Stimulated activated CD4-positive, alpha-beta T cell treated with anti-CD3 and anti-CD28 coated beads, Interleukin-1b, Interleukin-23, amount 100 ng/mL, for 24 hours (primary cell): Measurements from ENCODE around the gene RWDD4.
A peak's percentile ranks its signal among the peaks of the same experiment; 100 is the strongest.

Source experiments
- DNase-seq, 4 experiments: peaks; one replicate each; pipeline ENCODE4 v3.0.0-alpha.2; 2020; ENCODE audit warnings: low read depth in 4 of 4, low spot score in 1 of 4

Gene RWDD4

DNA sequence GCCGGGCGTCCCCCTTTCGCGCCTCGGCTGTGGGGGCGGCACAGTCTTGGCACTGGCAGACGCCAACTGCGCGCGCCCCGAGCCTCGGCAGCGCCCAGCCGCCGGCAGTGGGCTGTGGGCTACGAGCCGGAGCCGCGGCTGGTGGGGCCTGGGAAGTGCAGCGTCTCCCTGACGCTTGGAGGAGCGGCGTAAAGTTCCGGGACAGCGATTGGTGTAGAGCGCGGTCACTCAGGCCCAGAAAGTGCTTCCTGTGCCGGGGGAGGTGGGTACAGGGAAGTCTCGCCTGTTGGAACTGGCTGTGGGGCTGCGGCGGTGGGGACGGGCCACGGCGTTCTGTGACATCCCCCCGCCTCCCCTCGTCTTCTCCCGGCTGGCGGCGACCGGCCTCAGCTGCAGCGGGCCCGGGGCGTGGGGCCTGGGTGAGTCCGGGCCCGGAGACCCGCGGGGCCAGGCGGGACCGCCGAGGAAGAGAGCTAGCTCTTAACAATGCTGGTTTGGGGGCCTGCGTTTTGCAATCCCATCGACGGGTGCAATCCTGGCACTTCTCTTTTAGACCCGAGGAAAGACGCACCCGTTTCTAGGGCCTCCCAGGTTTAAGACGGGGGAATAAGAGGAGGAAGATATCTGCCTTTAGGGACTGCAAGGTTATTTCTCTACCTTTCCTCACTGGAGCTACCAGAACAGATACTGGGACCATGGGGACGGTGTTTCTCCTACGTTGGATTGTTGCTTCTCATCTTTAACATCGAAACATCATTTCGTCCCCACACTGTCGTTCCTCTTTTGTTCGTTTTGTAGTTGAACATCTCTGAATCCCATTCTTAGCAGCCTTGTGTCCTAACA, at the start of gene RWDD4, which contains the start of gene TRAPPC11:
TSS of gene RWDD4 (minus strand) at position 157 of the 843 bp plus-strand sequence. CDS start 233 bp downstream, outside the sequence.
TSS of gene TRAPPC11 (plus strand) at position 265 of the 843 bp plus-strand sequence. CDS start 4,575 bp downstream, outside the sequence.
- DNase-seq, result peak; percentile 88 to 93 (median 91)

DNA sequence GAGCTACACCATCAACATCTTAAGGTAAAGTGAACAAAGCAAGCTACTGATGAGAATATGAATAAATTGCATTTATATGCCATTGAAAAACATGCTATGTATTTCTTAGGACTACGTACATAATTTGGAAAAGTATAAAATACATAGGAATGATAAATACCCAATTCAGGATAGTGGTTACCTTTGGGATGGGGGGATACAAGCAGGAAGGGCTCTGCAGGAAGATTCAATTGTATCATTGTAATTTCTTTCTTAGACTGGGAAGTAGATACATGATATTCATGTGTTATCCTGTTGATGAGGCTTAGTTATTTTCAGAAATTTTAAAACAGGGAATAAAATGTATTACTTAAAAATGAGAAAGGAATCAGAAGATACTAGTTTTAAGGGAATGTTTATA, 43.5 kb upstream of the RWDD4 start:
- no peak for DNase-seq

DNA sequence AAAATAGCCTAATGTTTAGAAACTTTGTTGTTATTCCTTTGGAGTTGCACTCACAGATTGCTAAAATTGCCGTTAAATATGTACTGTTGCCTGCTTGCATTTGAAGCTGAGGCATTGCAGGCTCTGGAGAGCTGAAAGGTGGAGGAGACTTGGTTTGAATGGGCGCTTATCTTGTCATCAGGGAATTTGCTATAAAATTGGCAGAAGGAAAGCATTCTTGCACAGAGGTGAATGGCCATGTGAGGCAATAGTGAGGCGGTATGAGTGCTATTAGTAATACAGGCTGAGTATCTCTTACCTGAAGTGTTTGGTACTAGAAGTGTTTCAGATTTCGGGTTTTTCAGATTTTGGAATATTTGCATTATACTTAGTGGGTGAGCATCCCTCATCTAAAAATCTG, 41.4 kb upstream of the RWDD4 start:
- DNase-seq, result no peak

DNA sequence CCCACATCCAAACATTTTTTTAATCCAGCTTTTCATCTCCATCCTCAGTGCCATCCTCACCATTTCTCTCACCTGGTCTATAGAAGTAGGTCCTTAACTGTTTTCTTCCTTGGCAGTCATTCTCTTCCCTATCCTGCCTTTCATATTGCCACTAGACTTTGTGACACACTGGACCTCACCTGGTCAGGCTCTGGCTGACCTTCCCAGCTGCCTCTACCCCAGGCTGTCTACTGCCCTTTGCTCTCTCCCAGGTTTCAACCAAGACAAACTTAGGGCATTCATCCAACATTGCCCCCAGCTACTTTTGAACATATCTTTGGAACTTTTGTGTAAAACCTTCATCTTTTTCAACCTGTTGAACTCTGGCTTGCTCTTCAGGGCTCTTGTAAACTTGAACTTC, 39.9 kb upstream of the RWDD4 start:
- DNase-seq, result no peak

DNA sequence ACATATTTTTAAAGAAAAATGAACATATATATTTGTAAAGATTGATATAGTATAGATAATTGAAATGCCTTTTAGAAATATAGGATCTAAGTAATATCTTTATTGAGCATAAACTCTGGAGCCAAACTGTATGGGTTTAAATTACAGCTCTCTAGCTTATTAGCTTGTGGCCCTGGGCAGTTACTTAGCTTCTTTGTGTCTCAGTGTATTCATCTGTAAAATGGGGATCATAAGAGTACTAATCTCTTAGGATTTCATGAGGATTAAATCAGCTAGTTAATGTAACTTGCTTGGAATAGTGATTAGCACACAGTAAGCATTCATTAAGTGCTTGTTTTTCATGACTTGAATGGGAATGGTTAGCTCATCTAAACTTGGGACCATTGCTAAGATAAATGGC, 32.9 kb upstream of the RWDD4 start:
- DNase-seq, result no peak

DNA sequence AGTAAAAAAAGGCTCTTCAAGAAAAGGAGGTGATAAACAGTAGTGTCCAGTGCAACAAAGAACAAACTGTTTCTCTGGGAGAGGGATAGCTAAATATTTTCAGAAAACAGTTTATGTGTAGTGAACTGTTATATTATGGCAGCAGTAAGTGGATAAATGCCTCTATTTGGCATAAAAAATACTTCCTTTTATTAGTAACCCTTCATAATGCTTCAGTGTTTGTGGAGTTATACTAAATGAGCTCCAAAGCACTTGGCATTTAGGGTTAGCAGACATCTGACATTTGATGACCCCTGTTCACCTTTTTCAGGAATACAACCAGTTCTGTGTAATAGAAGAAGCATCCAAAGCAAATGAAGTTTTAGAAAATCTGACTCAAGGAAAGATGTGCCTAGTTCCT, 32.0 kb upstream of the RWDD4 start:
- no peak for DNase-seq

DNA sequence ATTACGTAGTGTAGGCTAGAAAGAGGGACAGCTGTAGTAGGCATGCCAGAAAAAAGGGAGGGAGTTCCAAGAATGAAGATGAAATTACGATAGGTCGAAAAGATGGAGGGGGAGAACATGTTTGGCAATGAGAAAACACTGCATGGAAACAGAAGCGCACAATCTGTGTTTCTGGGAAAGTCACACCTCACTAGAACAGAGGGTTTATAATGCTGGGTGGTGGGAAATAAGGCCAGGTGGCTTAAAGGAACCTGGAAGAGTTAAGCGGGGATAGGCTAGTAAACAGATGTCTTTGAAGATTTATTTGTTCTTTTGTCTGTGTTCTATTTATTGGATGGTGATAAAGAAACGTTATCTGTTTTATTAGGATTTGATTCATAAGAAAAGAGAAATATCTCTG, 29.2 kb upstream of the RWDD4 start:
- no peak for DNase-seq

DNA sequence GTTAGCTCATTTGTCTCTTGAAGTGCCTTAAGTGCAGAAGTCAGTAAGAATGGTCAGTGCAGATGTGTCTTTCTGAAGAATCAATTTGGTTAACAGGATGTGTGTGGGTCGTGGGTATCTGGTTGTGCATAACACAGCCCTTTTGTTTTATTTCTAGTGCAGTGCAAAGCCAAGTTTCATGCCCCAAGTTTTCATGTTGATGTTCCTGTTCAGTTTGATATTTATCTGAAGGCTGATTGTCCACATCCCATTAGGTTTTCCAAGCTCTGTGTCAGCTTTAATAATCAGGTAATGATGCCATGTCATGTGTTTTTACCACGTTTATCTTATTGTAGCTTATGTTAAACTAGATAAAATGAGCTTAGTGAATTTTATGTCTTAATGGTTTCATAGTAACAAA, 27.5 kb upstream of the RWDD4 start:
- no peak for DNase-seq

DNA sequence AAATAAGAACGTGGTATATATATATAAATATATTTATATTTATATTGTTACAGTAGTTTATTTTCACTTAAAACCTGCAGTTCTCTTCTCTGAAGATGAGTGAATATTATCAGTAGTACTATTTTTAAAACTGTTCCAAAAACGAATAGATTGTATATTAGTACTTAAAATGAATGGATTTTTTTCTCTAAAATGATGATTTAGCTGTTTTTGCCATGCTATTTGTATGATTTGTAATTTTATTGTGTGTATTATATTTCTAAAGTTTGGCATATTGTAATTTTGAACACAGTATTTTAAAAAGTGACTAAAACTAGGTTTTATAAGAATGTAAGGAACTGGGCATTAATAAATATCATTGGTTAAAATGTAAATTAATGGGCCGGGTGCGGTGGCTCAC, 22.1 kb upstream of the RWDD4 start:
- DNase-seq, result no peak

DNA sequence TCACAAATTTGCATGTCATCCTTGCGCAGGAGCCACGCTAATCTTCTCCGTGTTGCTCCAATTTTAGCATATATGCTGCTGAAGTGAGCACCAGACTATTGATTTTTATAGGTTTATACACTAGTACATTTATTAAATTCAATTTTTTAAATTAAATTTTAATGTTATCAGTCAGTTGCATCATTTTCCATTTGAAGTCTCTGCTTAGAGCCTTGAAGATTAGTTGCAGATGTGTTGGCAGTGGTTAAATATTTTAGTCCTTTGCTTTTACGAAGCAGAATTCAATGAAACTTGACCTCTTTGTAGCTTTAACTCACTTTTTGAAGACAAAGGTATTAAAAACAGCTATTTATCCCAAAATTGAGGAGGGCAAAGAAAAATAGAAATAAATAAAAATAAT, 16.6 kb upstream of the RWDD4 start:
- no peak for DNase-seq

DNA sequence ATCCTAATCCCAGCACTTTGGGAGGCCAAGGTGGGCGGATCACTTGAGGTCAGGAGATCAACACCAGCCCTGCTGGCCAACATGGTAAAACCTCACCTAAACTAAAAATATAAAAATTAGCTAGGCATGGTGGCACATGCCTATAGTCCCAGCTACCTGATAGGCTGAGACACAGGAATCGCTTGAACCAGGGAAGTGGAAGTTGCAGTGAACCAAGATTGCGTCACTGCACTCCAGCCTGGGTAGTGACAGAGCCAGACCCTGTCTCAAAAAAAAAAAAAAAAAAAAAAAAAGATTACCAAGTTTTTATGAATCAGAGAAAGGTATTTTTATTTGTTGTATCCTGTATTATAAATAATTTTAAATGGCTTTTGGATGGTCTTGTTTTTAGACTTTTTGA, 15.2 kb upstream of the RWDD4 start:
- DNase-seq, result no peak

DNA sequence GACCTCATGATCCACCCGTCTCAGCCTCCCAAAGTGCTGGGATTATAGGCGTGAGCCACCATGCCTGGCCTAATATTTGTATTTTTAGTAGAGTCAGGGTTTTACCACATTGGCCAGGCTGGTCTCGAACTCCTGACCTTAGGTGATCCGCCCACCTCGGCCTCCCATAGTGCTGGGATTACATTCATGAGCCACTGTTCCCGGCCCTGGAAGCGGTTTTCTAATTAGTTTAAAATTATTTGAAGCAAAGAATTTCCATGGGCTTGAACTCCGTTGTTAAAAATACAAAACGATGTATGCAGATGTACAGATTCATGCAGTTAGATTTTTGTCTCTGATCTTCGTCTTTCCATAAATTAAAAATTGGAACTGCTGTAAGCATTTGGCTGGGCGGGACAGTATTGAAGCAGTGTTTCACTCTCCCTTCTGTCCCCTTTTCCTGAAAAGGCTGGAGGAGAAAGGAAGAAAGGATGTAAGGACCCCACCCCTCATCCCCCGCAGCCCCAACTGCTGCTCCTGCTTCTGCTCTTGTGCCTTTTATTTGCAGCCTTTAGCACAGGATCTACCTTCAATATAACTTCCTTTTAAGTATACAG, 12.1 kb upstream of the RWDD4 start:
- DNase-seq, result no peak

DNA sequence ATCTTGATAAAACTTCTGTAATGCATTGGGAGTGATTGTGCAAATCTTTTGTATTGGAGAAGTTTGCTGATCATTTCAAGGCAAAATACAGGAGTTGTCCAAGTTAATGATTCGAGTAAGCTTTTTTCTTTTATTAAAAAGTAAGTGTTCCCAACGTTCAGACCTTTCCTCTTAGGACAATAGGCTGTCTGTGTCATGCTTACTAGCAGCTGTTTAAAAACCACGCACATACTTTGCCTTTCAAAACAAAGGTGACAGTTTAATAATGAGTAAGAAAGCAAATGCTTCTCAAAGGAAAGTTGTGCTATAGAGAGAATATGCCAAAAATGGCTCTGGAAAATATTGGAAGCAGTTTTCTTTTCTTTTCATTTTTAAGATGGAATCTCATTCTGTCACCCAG, 11.3 kb upstream of the RWDD4 start:
- DNase-seq, result no peak

DNA sequence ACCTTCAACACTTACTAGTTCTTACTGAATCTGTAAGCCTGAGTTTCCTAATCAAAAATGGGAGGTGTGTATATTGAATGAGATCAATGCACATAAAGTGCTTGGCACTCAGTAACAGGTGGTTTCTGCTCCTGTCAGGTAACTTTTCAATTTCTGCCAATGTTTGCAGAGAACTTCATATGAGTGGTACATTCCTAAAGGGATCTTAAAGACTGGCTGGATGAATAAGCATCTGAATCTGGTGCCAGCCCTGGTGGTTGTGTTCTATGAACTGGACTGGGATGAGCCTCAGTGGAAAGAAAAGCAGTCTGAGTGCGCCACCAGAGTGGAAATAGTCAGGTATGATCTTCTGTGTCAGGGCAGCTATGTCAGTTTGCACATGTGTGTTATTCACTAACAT, 7.1 kb upstream of the RWDD4 start:
- DNase-seq, result no peak

DNA sequence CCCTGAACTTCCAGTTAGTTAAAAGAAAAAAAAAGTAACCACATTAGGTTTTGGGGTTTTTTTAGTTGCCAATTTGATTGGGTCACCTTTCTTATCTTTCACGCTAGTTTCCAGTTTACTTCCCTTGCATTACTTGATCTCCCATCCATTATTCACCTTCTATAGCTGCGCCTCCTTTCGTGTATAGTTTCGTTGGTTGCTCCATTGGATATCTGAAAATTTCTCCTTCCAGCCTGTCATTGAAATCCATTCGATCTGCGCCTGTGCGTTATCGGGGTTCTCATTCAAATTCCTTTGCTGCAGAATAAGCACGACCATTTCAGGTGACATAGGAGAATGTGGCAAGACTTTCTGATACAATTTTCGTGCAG, 872 bp upstream of the RWDD4 start:
- no peak for DNase-seq

DNA sequence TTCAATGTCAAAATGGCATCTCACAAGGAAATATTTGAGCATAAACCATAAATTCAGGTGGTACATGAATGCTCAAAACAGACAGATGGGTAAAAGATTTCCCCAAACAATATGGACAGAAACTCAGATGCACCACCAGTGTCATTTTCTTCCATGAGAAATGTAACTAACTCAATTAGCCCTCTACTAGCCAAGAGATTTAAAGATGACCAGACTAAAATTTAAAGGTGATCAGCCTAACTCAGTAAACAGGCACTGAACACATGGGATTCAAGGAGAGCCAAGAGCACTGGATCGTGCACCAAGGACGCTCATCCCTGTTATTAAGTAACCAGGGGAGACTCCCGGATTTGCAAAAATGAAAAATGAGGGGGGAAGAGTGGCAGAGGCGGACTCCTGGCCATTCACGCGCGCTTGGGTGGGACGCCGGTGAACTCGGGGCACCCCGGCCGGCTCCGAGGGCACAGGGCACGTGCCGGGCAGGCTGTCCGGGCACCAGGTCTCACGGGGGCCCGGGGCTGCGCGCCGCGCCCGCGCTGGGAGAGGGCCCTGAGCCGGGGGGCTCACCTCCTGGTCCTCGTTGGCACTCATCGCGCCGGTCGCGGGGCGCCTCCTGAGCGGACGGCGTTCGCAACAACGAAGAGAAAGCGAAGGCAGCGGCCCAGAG, 490 bp downstream of the RWDD4 start:
- DNase-seq, result peak in 1 of 4 experiments; percentile 9

DNA sequence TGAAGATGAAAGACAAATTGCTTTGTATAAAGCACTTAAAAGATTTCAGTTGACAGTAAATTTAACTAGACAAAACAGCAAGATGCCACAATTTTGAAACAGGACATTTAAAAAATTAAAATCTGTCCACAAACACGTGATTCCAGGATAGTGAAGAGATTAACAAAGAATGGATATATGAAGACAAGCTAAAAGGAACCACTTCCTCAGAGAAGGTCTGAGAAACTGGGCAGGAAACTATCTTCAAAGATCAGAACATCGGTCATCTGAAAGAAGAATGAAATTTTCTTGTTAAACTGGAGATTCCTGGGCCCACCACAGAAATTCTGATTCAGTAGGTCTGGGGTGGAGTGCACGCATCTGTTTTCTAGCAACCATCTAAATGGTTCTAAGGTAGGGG, 1.4 kb downstream of the RWDD4 start:
- no peak for DNase-seq

DNA sequence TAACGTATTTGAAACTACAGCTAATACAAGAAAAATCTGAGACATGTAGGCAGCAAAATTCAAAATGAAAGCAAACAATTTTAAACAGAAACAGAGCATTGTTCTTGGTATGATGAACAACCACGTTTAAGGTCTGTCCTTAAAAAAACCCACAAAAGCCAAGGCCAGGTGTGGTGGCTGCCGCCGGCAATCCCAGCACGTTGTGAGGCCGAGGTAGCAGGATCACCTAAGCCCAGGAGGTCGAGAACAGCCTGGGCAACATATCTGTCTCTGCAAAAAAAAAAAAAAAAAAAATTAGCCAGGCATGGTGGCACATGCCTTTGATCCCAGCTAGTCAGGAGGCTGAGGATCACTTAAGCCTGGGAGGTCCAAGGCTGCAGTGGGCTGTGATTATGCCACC, 13.7 kb downstream of the RWDD4 start:
- DNase-seq, result no peak

DNA sequence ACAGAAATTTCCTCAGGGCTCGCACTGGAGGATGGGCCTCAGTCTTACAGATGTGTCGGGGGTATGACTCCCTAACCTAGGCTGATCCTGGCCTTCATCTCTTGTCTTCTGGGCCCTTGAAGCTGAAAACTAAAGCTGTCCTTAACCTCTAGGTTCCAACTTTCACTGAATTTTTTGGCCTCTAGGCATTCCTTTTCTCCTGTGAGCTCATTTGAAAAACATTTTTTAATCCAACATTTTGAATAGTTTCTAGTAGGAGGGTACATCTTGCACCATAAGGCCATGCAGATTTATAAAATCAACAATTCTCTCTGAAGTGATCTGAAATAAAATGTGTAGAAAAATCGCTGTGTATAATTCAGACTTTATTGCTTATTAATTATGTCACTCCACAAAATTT, 19.7 kb downstream of the RWDD4 start:
- DNase-seq, result no peak

DNA sequence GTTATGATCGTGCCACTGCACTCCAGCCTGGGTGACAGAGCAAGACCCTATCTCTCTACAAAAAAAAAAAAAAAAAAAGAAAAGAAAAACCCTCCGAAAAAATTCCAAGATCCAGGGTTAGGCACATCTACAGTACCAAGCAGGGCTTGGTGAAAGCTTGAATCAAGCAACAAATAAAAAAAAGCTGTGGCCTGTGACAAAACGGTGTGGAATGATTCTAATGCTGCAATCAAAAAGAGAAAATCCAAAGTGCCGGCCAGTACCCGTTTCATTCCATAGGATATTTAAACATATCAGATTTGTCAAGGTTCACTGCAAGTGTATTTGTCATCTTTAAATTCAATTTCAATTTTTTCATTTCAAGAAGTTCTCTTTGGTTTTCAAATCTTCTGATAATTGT, 20.5 kb downstream of the RWDD4 start:
- no peak for DNase-seq

DNA sequence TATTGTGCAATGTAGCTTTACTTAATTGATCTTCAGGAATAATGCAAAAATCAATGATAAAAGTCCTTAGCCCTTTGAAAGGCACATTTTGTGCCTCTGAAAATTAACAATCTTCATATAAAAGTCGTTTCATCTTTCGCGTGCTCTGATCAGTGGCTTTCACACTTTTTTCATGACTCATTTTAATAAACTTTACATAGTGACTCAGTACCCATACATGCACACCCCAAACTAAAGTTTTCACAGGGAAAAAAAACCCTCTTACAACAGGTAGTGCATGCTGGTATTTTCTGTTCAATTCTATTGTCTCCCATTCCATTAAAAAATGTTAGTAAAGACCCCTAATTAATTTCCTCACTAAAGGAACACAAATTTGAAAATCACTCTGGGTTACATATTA, 21.5 kb downstream of the RWDD4 start:
- DNase-seq, result no peak

DNA sequence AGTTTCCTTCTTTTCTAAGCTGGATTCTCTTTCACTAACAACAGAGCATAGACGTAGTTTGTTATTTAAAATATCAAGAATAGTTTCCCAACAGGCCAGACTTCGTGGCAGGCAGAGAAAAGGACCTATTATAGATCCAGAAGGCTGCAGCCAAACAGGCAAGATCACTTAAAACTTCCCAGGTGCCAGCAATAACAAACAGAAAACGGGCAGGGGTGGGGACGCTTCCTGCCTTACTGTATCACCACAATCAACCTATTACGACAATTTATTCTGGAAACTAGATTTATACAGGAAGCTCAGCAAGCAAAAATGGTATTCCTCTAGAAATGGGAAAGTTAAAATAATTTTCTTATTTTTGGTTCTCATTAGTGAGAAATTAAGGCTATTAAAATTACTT, 22.1 kb downstream of the RWDD4 start:
- DNase-seq, result no peak
